ENCODE data around the gene AOAH. TPM values are rescaled to one million over a fixed set of nuclear protein-coding genes. Genes with fewer than 3 reads are reported as not detected.

AOAH gene
- total and polyA plus RNA-seq, 2 of the 4 experiments (the other 2 are of a cell fraction), result not detected

GRCh38 chr7:36606153-36606975 lies 117.9 kb downstream of the AOAH start:
- Histone ChIP-seq H3K9me3 (ENCODE audit: control insufficient read depth, insufficient read depth, low read length) (no peaks in the 10 kb centered on the region), H3K23ac (ENCODE audit: low read depth, low read length) (no peak overlapping the region), H4K91ac (ENCODE audit: insufficient read depth, low read depth, low read length) (no peak overlapping the region), H4K20me1 (ENCODE audit: insufficient read depth, low read length) (no peaks in the 10 kb centered on the region), H2BK20ac (ENCODE audit: low read depth, low read length) (no peak overlapping the region), H2BK15ac (ENCODE audit: low read depth, low read length) (no peak overlapping the region), H2BK5ac (ENCODE audit: low read depth, low read length, poor library complexity, severe bottlenecking) (no peak overlapping the region), H3K79me1 (ENCODE audit: low read depth in 1 of 2, low read length in 2 of 2) (no peaks in the 10 kb centered on the region), H3K14ac (replicated peaks; ENCODE audit: low read depth, low read length) (no peak overlapping the region), H4K5ac (ENCODE audit: low read depth, low read length) (no peak overlapping the region), H2AFZ (replicated peaks; ENCODE audit: low read length, poor library complexity) (no peak overlapping the region), H2AK9ac (replicated peaks; ENCODE audit: low read depth, low read length, poor library complexity) (no peak overlapping the region), H3K9ac (ENCODE audit: low read depth, low read length) (no peak overlapping the region), H3K4me1 (ENCODE audit: control insufficient read depth, insufficient read depth, low read length) (no peaks in the 10 kb centered on the region), H3K36me3 (ENCODE audit: control insufficient read depth, insufficient read depth, low read length) (no peaks in the 10 kb centered on the region), H3K56ac (ENCODE audit: extremely low read depth, insufficient read depth, low read length) (no peak overlapping the region), H3K27me3 (ENCODE audit: control insufficient read depth, insufficient read depth, low read length) (peaks cover 18% of the 10 kb centered on the region), H3K4ac (ENCODE audit: low read depth, low read length) (no peak overlapping the region), H2BK120ac (ENCODE audit: low read depth, low read length) (no peak overlapping the region), H3K9me1 (ENCODE audit: insufficient read depth, low read length) (no peaks in the 10 kb centered on the region), H2AK5ac (ENCODE audit: low read depth, low read length) (no peak overlapping the region), H3K4me2 (ENCODE audit: low read depth, low read length) (no peak overlapping the region), H3K4me3 (ENCODE audit: insufficient read depth, low read depth, low read length) (no peak overlapping the region), H3K18ac (ENCODE audit: low read depth, low read length) (no peak overlapping the region), H4K8ac (ENCODE audit: low read depth in 2 of 2, low read length in 2 of 2) (no peak overlapping the region), H3K27ac (ENCODE audit: insufficient read depth, low read length) (no peak overlapping the region)
- intact Hi-C loops (cut with micrococcal nuclease) (no loop called here), in situ Hi-C loops (cut with MboI; ENCODE audit: low sequenced_read_pairs) (no loop called here), dilution Hi-C loops (cut with HindIII; ENCODE audit: low sequenced_read_pairs, unreplicated experiment) (no loop called here)
- ATAC-seq (ENCODE audit: low read depth), result no peak
- ChIA-PET CTCF (interaction anchor here (0.9 kb wide), 1 partner anchor 64 kb away, joined by 3 read pairs; no protein-coding TSS in a partner anchor), POLR2A (ENCODE audit: unreplicated experiment) (no interaction called here)
- TF ChIP-seq POLR2A (IDR thresholded peaks at IDR 0.05; ENCODE audit: low read depth, low read length) (no peak), CTCF (conservative IDR thresholded peaks at IDR 0.05; ENCODE audit: low read depth, low read length) (no peak), RCOR1 (IDR thresholded peaks at IDR 0.05; ENCODE audit: insufficient replicate concordance, low read length) (no peak), SMC3 (IDR thresholded peaks at IDR 0.05; ENCODE audit: low read depth, low read length) (no peak), MAFK (IDR thresholded peaks at IDR 0.05; ENCODE audit: low read depth, low read length) (no peak), RFX5 (IDR thresholded peaks at IDR 0.05; ENCODE audit: low read depth, low read length) (no peak), RAD21 (IDR thresholded peaks at IDR 0.05; ENCODE audit: low read length) (no peak), MAZ (IDR thresholded peaks at IDR 0.05; ENCODE audit: borderline replicate concordance, low read depth, low read length) (no peak), USF2 (IDR thresholded peaks at IDR 0.05; ENCODE audit: low read depth, low read length) (no peak), NFE2L2 (IDR thresholded peaks at IDR 0.05; ENCODE audit: low read depth, low read length) (no peak), MXI1 (IDR thresholded peaks at IDR 0.05; ENCODE audit: borderline replicate concordance, low read depth, low read length) (no peak), BHLHE40 (IDR thresholded peaks at IDR 0.05; ENCODE audit: low read depth, low read length) (no peak)
- no TSS peak for BruUV-seq (replicated peaks)
- no CpG with 5 or more reads among the region's 12 CpGs for WGBS, 2 experiments (ENCODE audit: extremely low coverage in 2 of 2, insufficient read length in 1 of 2)
- no peak for DNase-seq

Data from IMR-90 (cell line).